Activated CD4-positive, CD25-positive, alpha-beta regulatory T cell treated with anti-CD3 and anti-CD28 coated beads, Interleukin-2, amount 50 U/mL, for 72 hours (primary cell): ENCODE data around the gene CFAP300.

Experiments
- DNase-seq: peaks from one replicate; pipeline ENCODE4 v3.0.0; 2021

Gene CFAP300

DNA sequence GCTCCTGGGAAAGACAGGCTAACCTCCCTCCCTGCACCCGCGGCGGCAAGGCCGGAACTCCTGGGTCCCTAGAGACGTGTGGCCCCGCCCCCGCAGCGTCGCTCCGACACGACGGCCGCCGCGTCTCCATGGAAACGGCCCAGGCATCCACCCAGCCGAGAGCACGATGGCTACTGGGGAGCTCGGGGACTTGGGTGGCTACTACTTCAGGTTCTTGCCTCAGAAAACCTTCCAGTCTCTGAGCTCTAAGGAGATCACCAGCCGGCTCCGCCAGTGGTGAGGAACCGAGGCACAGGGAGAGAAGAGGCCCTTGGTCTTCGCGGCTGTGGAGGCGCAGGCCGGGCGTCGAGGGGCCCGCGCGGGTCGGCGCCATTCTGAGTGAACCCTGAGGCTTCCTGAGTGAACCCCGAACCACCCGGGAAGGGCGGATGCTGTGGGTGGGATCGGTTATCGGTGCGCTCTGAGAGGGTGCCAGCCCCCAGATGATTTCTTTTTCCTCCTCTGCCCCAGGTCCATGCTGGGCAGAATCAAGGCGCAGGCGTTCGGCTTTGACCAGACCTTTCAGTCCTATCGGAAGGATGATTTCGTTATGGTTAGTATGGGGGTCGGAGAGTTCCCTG is at the start of gene CFAP300:
TSS of gene CFAP300 (plus strand) at position 133 of the 620 bp plus-strand sequence. CDS start at position 167, 34 bp downstream.
- peak; percentile 49 for DNase-seq

DNA sequence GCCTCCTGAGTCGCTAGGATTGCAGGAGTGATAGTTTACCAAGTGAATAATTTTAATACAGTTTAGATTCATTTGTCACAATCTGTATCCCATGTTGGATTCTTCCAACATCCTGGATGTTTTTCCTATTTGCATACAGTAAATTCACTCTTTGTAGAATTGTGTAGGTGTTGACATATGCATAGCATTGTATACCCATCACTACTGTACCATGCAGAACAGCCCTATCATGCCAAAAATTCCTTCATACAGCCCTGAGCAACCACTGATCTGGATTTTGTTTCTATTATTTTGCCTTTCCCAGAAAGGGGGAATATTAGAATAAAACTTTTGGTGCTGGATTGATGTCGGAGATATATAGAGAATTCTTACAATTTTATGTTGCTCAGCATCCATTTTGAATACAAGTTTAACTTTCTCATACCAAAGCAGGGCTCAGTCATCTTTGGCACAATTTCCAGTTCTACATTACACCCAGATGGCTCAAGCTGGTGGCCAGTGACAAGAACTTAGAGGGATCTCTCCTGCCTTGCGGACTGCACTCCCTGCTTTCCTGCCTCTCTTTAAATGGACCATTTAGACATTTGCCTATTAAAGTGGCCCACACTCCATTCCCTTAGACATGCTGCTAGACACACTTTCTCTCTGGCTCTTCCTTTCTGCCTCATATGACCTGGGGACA is 45.4 kb upstream of the CFAP300 start:
- no peak for DNase-seq

DNA sequence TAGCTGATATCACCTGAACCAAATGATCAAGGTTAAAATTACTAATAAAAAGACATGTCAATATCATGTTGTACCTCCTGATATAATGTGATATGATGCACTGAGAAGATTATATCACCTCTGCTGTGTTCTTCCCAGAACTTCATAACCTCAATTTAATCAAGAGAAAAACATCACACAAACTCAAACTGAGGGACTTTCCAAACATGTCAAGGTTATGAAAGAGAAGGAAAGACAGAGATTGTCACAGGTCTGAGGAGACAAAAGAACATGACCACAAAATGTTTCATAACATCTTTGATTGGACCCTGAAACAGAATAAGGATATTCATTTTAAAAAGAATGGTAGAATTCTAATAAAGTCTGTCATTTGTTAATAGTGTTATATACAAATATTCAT is 43.0 kb upstream of the CFAP300 start:
- no peak for DNase-seq

DNA sequence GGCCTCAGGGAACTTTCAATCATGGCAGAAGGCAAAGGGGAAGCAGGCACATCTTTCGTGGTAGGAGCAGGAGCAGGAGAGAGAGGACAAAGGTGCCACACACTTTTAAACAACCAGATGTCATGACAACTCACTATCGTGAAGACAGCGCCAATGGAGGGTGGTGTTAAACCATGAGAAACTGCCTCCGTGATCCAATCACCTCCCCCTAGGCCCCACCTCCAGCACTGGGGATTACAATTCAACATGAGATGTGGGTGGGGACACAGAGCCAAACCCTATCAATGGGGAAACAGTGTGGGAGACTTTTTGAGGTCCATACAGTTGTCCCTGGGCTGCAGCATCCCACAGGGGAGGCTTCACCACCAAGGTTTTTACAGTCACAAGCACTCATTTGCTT is 41.9 kb upstream of the CFAP300 start:
- no peak for DNase-seq

DNA sequence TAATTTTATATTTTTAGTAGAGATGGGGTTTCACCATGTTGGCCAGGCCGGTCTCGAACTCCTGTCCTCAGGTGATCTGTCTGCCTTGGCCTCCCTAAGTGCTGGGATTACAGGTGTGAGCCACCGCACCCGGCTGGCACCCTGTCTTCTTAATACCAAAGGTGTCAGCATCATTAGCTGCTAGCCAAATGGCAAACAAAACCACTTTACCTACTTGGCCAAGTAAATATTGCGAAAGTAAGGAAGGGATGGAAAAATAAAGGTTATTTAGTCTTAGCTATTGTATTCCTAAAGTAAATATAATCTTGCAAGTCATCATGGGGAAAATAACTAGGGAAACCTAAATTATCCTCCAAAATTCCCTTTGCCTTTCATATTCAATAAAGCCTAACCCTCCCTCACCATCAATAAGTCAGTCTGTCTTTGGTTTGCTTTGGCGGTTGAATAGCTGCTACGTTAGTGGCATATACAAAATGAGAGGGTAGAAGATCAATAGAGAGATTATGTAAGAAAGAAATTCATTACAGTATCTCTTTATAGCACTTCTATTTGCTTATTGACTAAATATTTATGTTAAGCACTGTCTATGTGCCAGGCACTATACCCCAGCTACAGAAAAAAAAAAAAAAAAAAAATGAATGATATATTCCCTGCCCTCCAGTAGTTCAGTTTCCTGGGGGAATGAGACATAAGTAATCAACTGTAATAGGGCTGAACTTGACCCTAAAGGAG is 40.2 kb upstream of the CFAP300 start:
- DNase-seq, result no peak

DNA sequence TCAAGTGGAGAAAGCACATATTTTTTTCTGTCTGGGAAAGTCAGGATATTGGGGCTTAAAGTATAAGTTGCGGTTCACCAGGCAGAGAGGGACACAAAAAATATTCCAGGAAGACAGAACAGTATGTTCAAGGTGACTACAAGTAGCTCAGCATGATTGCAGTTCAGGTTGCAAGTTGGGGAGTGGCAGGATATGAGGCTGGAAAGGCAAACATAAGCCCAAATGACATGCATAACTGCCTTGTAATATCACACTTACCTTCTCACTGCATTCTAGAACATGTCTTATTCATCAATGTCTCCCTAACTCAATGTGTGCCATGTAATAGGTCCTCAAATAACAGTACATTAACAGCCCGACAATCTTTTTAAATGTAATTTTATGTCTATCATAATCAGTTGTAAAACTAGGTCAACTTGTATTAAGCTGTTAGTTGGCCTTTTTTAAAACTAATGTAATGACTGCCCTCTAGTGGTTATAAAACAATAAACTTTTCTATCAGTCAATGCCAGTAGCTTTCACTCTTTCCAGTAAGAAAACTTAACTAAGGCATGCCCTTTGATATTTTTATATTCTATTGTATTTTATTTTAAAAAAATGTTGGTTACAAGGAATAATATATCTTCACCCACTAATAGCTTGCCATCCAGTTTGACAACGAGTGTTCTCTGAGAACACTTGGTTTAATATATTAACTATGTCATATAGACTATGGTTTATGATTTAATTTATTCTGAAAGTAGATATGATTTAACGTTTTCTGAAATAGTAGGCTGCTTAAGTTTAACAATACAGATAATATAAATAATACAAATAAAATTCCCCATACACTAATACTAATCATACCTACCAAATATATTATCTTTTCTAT is 39.4 kb upstream of the CFAP300 start:
- no peak for DNase-seq

DNA sequence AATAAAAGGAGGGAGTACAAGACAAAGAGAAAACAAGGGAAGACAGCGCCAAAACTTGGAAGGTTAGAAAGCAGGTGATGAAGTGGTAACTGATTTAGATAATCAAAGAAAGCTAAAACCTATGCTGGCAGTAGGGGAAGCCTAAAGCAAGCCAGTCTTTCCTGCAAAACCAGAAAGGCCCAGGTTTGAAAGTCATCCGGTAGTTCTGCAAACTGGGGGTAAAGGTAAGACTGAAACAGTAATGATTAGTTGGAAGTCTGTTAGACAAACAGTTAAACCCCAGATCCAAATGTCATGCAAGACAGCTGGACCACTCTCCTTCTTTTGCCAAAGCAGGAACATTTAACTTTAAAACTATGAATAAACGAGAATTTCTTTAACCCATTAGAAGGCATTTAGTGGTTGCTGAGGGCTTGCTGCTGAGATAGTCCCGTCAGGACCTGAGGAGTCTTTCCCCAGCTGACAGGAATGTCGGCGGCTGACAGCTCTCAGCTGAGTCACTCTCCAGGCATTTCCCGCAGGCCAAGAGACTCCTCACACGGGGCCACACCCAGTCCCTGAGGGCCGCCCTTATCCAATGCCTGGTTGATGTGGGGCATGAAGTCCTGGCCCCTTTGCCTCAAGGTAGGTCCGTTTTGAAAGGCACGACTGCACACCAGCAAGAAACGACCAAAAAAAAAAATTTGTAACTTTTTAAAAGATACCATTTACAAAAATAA is 36.3 kb upstream of the CFAP300 start:
- DNase-seq, result no peak

DNA sequence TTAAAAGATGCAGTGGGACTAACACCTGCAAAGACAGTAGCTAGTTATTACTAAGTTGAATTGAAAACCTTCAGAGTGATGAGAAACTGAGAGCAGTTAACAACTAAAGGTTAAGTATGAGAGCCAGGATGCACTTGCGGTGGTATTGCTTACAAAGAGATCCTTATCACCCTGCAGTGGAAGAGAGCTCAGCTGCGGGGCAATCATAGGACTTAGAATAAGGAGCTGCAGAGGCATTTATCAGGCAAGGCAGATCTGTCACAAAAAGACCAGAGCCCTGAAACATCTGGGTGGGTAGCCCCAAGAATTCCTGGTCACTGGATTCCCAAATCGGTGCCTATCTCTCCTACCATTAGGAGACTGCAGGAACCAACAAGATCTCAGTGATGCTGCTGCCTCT is 34.3 kb upstream of the CFAP300 start:
- DNase-seq, result no peak

DNA sequence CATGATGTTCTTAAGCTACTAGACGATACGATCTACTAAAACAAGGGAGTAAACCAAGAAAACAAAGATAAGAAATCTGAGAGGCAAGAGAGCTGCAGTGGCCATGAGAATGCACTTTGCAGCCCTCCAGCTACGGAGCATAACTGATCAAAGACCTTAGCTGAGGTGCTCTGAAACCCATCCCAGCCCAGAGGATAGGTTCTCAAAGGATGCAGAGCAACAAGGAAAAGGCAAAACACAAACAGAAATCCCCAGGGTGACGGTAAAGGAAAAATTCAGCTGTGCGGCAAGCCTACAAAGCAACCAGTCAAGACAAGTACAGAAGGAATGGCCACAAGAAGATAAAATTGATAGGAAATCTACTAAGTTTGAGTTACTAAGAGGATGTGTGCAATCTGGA is 32.5 kb upstream of the CFAP300 start:
- DNase-seq, result no peak

DNA sequence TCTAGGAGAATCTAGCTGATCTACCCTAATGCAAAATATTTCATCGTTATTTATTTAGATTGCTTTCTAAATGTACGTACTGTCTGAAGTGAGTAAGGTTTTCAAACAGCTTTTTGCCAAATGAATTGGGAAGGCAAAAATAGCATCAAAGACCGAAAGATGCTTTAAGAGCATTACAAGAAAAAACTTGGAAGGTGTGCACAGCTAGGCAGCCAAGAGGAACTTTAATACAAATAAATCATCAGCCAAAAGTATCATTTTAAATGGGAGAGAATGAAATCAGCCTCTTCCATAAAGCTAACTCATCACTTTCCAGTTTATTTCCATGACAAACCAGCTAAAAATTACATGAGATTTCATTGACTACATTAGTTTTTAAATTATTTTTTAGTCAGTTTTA is 30.2 kb upstream of the CFAP300 start:
- DNase-seq, result no peak

DNA sequence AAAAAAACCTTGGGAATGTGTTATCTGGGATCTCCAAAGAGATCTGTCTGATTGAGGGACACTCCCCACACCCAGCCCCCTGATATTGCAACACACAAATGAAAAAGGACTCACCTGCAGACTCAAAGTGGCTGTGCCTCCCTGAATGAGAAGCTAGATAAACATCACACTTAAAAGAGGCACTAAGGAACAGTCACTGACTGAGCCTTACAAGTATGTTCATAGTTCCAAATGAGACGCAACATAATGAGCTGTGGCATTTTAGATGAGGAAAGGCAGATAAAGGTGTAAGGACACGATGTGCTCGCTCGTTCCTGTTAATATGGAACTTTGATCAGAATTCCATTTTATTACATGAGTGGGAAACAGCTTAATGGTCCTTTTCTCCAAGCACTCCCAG is 21.0 kb upstream of the CFAP300 start:
- no peak for DNase-seq

DNA sequence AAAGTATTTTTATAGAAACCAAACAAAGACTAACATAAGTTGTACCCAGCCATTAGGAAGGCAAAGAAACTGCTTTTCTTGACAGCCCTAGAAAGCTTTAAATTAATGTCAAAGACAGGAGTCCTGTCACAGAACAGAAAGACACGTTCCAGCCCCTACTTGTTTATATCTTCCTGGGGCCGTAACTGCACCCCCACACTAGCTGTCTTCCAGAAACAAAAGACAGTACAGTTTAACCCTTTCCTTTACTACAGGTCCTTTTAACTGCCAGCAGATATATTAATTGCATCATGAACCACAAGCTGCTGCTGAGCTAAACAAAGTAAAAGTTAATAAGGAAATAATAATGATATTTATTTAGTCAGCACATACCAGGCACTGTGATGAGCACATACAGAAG is 20.3 kb upstream of the CFAP300 start:
- no peak for DNase-seq

DNA sequence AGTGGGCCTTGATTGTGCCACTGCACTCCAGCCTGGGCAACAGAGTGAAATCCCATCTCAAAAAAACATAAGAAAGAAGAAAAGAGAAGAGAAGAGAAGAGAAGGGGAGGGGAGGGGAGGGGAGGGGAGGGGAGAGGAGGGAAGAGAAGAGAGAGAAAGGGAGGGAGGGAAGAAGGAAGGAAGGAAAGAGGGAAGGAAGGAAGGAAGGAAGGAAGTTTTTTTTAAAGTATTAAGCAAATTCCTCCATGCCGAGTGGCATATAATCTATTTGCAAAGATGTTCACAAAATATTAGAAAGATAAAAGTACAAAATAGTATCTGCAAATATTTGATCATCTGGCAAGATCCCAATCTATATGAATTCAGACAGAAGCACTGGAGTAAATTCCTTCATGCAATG is 10.5 kb upstream of the CFAP300 start:
- DNase-seq, result no peak

DNA sequence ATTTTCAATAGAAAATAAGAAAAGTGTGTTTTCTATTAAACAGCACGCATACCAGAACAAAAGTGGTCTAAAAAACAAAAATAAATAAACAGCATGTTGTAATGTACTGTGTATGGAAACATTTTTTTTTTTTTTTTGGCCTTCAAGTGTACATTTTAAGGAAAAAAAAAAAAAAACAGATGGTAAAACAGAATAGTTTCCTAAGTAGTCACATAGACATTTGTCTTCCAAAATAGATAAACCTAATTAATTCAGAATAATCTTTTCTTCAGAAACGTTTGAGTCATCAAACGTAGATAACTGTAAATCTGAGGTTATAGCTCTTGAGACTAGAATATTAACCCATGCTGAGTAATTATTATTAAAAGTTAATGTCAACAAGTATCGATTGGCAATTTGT is 396 bp upstream of the CFAP300 start:
- no peak for DNase-seq

DNA sequence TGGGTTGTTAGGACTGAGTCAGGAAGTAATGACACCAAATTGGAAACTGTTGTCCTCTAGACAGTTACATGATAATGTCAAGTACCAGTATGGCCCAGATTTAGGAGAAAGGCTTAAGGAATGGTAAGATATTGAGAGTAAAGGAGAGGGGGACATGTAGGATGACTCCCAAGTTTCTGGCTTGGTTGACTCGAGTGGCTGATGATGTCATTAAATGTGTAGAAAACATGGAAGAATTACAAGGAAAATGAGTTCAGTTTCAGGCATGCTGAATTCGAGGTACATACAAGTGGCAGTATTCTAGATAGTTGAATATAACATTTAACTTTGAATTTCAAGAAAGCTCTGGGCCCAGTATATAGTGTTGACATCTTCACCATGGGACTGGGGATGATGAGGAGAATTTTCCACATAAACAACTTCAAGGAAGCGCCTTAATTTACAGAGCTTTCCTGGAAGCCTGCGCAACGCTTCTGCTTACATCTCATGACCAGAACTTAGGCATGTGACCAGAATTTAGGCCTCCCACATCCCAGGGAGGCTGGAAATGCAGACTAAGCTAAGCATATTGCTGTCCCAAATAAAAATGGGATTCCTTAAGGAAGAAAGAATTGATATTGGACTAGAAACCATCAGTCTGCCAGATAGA is 3.8 kb downstream of the CFAP300 start:
- DNase-seq, result no peak

DNA sequence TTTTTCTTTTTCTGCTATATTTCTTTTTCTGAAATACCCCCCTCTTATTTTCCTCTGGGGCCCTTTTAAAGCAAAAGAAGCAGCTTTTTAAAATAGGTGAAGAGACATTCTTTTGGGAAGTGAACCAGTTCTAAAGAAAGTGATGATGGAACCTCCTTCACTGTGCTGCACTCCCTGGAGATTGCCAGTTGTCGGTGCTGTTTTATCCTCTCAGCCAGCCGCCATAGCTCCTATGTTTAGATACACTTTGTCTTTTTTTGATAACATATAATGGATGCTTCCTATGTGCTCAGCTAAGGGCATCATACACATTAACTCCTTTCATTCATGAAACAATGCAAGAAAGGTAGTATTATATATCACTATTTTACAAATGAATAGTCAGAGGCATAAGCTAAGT is 14.0 kb downstream of the CFAP300 start:
- no peak for DNase-seq

DNA sequence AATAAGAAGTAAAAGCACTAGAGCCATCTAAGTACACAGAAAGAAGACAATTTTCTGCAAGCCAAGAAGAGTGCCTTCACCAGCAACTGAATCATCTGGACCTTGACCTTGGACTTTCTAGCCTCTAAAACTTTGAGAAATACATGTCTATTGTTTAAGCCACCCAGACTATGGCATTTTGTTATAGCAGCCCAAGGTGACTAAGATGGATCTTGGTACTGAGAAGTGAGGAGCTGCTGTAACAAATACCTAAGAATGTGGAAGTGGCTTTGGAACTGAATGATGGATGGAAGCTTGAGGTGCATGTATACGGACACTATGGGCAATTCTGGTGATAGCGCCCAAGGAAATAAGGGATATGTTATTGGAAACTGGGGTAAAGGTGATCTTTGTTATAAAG is 14.9 kb downstream of the CFAP300 start:
- no peak for DNase-seq

DNA sequence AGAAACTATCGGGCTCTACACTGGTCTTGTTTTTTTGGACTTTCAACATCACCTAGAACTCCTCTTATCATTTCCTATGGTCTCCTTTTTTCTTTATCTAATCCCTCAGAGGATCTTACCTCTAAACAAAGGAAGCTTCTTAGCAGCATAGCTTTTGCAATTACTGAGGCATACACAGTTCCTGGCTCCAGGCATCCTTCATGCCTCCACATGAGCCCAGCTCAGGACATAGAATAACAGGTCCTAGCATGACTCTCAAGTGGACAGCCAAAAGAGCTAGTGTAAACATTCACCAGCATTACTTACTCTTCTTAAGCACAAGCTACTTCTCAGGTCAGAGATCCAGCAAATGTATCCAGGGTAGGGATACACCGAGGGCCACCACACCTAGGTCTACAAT is 17.1 kb downstream of the CFAP300 start:
- no peak for DNase-seq

DNA sequence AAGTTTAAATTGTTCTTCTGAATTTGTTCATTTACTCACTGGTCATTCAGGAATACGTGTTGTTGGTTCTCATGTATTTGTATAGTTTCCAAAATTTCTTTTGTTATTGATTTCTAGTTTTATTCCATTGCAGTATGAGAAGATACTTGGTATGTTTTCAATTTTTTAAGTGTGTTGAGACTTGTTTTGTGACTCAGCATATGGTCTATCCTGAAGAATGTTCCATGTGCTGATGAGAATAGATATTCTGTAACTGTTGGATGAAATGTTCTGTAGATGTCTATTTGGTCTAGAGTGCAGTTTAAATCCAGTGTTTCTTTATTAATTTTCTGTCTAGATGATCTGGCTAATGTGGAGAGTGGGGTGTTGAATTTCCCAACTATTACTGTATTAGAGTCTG is 23.5 kb downstream of the CFAP300 start:
- DNase-seq, result no peak

DNA sequence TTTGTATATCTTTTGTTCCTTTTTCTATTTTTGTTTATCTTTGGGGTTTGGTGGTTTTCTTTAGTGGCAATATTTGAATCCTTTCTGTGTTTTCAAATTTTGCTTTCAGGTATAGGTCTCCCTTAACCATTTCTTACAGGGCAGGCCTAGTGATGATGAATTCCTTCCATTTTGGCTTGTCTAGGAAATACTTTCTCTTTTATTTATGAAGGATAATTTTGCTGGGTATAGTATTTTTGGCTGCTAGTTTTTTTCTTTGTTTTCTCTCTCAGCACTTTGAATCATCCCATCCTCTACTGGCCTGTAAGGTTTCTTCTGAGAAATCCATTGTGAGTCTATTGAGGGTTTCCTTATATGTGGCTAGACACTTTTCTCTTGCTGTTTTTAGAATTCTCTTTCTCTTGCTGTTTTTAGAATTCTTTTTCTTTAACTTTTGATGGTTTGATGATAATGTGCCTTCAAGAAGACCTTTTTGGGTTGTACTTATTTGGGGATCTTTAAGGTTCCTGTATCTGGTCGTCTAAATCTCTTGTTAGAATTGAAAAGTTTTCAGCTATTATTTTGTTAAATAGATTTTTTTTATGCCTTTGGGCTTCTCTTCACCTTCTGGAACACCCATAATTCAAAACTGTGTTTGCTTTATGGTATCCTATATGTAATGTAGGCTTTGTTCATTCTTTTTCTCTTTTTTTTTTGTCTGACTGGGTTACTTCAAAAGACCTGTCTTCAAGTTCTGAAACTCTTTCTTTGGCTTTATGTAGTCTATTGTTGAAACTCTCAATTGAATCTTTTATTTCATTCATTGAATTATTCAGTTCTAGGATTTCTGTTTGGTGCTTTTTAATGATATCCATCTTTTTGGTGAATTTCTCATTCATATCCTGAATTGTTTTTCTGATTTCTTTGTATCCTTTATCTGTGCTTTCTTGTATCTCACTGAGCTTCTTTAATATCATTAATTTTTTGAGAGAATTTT is 24.5 kb downstream of the CFAP300 start:
- DNase-seq, result no peak

DNA sequence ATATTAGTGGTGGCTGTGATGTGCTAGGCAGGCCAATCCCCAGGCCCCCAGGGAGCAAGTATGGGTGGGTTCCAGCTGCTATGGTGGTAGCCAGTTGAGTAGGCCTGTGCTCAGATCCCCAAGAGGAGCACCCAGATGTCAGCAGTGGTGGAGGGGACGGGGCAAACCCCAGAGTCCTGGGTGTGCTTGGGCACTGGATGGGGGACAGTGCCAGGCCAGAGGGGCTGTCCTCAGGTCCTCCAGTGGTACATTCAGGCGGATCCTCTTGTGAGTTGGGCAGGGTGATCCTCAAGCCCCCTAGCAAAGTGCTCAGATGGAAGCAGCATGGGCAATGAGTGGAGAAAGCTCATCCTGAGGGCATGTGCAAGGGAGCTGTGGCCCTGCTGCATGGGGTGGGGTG is 26.0 kb downstream of the CFAP300 start:
- DNase-seq, result no peak
